ENCODE data around the gene CPA4. TPM values are rescaled to one million over a fixed set of nuclear protein-coding genes. Genes with fewer than 3 reads are reported as not detected.

CPA4 gene
- total RNA-seq, 1 experiment from 2014 or later: 3.1 TPM

- no peaks in the 10 kb centered on the region for H3K4me1 ChIP-seq (ENCODE audit: control insufficient read depth, insufficient read depth, low read length)
- CTCF ChIA-PET: no interaction called here
- H3K36me3 ChIP-seq (ENCODE audit: control insufficient read depth, insufficient read depth, low read length): no peaks in the 10 kb centered on the region
- no peak for DNase-seq (ENCODE audit: low read depth, low spot score)
- POLR2A ChIA-PET: no interaction called here
- no peaks in the 10 kb centered on the region for H3K27me3 ChIP-seq (ENCODE audit: control insufficient read depth, insufficient read depth, low read length)
- H3K27ac ChIP-seq (ENCODE audit: low read length): no peak overlapping the region
- no peaks in the 10 kb centered on the region; the same call in 1 of the 2 replicates for H3K9me3 ChIP-seq (ENCODE audit: control insufficient read depth, insufficient read depth, low read depth, low read length)
- intact Hi-C loops (cut with micrococcal nuclease; ENCODE audit: unreplicated experiment) (no loop called here), in situ Hi-C loops (cut with HindIII; ENCODE audit: low pct_unique_long_range_greater_than_20kb, low sequenced_read_pairs) (no loop called here)
- BruUV-seq (replicated peaks): no TSS peak
- no peak overlapping the region for H3K4me3 ChIP-seq (ENCODE audit: low read depth in 2 of 2, low read length in 2 of 2)
- no peak for ATAC-seq
- TF ChIP-seq TCF7L2 (IDR thresholded peaks at IDR 0.05; ENCODE audit: low read depth, low read length) (no peak), POLR2AphosphoS5 (IDR thresholded peaks at IDR 0.05; ENCODE audit: low read depth, low read length) (no peak)
Measured at GRCh38 chr7:130298544-130299326, 5.8 kb downstream of the CPA4 start.

GRCh38 chr7:130299866-130300265, 6.9 kb downstream of the CPA4 start:
- no peak for ATAC-seq
- no TSS peak for BruUV-seq (replicated peaks)
- no peak for DNase-seq (ENCODE audit: low read depth, low spot score)
- TF ChIP-seq POLR2AphosphoS5 (IDR thresholded peaks at IDR 0.05; ENCODE audit: low read depth, low read length) (no peak), TCF7L2 (IDR thresholded peaks at IDR 0.05; ENCODE audit: low read depth, low read length) (no peak), REST (IDR thresholded peaks at IDR 0.05; ENCODE audit: insufficient read depth in 1 of 2, low read depth in 2 of 2, low read length in 1 of 2) (no peak), CTCF (IDR thresholded peaks at IDR 0.05) (no peak)
- CTCF ChIA-PET: no interaction called here
- Histone ChIP-seq H3K27ac (ENCODE audit: low read length) (no peak overlapping the region), H3K36me3 (ENCODE audit: control insufficient read depth, insufficient read depth, low read length) (no peaks in the 10 kb centered on the region), H3K4me3 (ENCODE audit: low read depth in 2 of 2, low read length in 2 of 2) (no peak overlapping the region), H3K27me3 (ENCODE audit: control insufficient read depth, insufficient read depth, low read length) (no peaks in the 10 kb centered on the region), H3K9me3 (ENCODE audit: control insufficient read depth, insufficient read depth, low read depth, low read length) (no peaks in the 10 kb centered on the region), H3K4me1 (ENCODE audit: control insufficient read depth, insufficient read depth, low read length) (no peaks in the 10 kb centered on the region)
- POLR2A ChIA-PET: no interaction called here
- in situ Hi-C loops (cut with HindIII; ENCODE audit: low pct_unique_long_range_greater_than_20kb, low sequenced_read_pairs): no loop called here
- intact Hi-C loops (cut with micrococcal nuclease; ENCODE audit: unreplicated experiment): no loop called here

- Histone ChIP-seq H3K36me3 (ENCODE audit: control insufficient read depth, insufficient read depth, low read length) (no peaks in the 10 kb centered on the region), H3K4me1 (ENCODE audit: control insufficient read depth, insufficient read depth, low read length) (no peaks in the 10 kb centered on the region), H3K27me3 (ENCODE audit: control insufficient read depth, insufficient read depth, low read length) (no peaks in the 10 kb centered on the region), H3K27ac (ENCODE audit: low read length) (no peak overlapping the region), H3K4me3 (ENCODE audit: low read depth in 2 of 2, low read length in 2 of 2) (no peak overlapping the region), H3K9me3 (ENCODE audit: control insufficient read depth, insufficient read depth, low read depth, low read length) (no peaks in the 10 kb centered on the region)
- intact Hi-C loops (cut with micrococcal nuclease; ENCODE audit: unreplicated experiment) (no loop called here), in situ Hi-C loops (cut with HindIII; ENCODE audit: low pct_unique_long_range_greater_than_20kb, low sequenced_read_pairs) (no loop called here)
- BruUV-seq (replicated peaks): no TSS peak
- POLR2A ChIA-PET: no interaction called here
- no peak for DNase-seq (ENCODE audit: low read depth, low spot score)
- CTCF ChIA-PET: no interaction called here
- TF ChIP-seq TCF7L2 (IDR thresholded peaks at IDR 0.05; ENCODE audit: low read depth, low read length) (no peak), REST (IDR thresholded peaks at IDR 0.05; ENCODE audit: insufficient read depth in 1 of 2, low read depth in 2 of 2, low read length in 1 of 2) (no peak), SIN3A (IDR thresholded peaks at IDR 0.05; ENCODE audit: borderline replicate concordance, insufficient read depth, low read depth, low read length) (no peak), POLR2AphosphoS5 (IDR thresholded peaks at IDR 0.05; ENCODE audit: low read depth, low read length) (no peak), CTCF (IDR thresholded peaks at IDR 0.05) (no peak)
- ATAC-seq: no peak
Measured at GRCh38 chr7:130301501-130302020, 8.6 kb downstream of the CPA4 start.
